Esophagus muscularis mucosa (tissue), 4 donors: Measurements from ENCODE around the gene RAD51B. TPM values are rescaled to one million over a fixed set of nuclear protein-coding genes. Genes with fewer than 3 reads are reported as not detected.

ENCODE experiments used
- DNase-seq: peaks from one replicate; pipeline ENCODE4 v3.0.0-alpha.2; 2017; ENCODE audit errors: extremely low spot score
- H3K27ac ChIP-seq, 4 donors: fragments of 200-600 bp; sonication (generic); replicated peaks in 1 of 4; 1 replicate in 3 of 4; 2 replicates in 1 of 4; pipeline ENCODE4 v1.5.1; 2016 to 2019; ENCODE audit warnings: mild to moderate bottlenecking in 1 of 4
- H3K27me3 ChIP-seq, 4 donors: fragments of 200-600 bp; sonication (generic); one replicate each; pipeline versions ENCODE4 v1.5.1 to v1.6.0; 2016 to 2019
- H3K36me3 ChIP-seq, 4 donors: fragments of 200-600 bp; sonication (generic); one replicate each; pipeline ENCODE4 v1.5.1; 2016 to 2019
- H3K4me1 ChIP-seq, 4 donors: fragments of 200-600 bp; sonication (generic); one replicate each; pipeline ENCODE4 v1.5.1; 2016 to 2019
- H3K4me3 ChIP-seq, 4 donors: fragments of 200-600 bp; sonication (generic); 1 replicate in 2 of 4; 2 replicates in 2 of 4; pipeline ENCODE4 v1.5.1; 2016 to 2019; ENCODE audit warnings: mild to moderate bottlenecking in 4 of 4, moderate library complexity in 1 of 4
- H3K9me3 ChIP-seq, 4 donors: fragments of 200-600 bp; sonication (generic); 1 replicate in 3 of 4; 2 replicates in 1 of 4; pipeline ENCODE4 v1.5.1; 2016 to 2019
- EP300 ChIP-seq: sonication (generic); formaldehyde crosslinking; IDR thresholded peaks from one replicate; pipeline ENCODE4 v1.6.1; 2017; ENCODE audit warnings: antibody characterized with exemption
- POLR2A ChIP-seq: fragments of 450-650 bp; IDR thresholded peaks from one replicate; pipeline ENCODE4 v1.6.1; 2017; ENCODE audit warnings: antibody characterized with exemption, moderate library complexity, mild to moderate bottlenecking, low read depth
- POLR2AphosphoS5 ChIP-seq, 2 donors: sonication (generic); formaldehyde crosslinking; IDR thresholded peaks; one replicate each; pipeline ENCODE4 v1.6.1; 2017; ENCODE audit warnings: antibody characterized with exemption in 2 of 2
- WGBS: methylation state at CpG from one replicate; pipeline ENCODE4 v1.1.5; 2018; 5-methylcytosine and 5-hydroxymethylcytosine counted together
- intact Hi-C: fragments of 100-400 bp; cut with DNase I; formaldehyde crosslinking; loops from one replicate; pipeline ENCODE4 v1.15.1; 2023
- total RNA-seq, 4 donors: library from RNA; depleted of rRNA; stranded (reverse); fragments of >200 nt; gene quantifications; one replicate each; pipeline versions ENCODE4 v1.1.0 to v1.2.1, GENCODE V29; 2016
- TF ChIP-seq, protein P1 (sequence below), 3 experiments: fragments of 200-600 bp in 2 of 3; fragments of 450-650 bp in 1 of 3; sonication (generic) in 2 of 3; IDR thresholded peaks; one replicate each; pipeline ENCODE4 v1.5.1; 2017 to 2019; ENCODE audit warnings: antibody characterized with exemption in 3 of 3, mild to moderate bottlenecking in 2 of 3, moderate library complexity in 1 of 3

RAD51B gene
- total RNA-seq, 4 donors from 2014 or later = 2.8 to 11.1 (median 5.1) TPM

DNA sequence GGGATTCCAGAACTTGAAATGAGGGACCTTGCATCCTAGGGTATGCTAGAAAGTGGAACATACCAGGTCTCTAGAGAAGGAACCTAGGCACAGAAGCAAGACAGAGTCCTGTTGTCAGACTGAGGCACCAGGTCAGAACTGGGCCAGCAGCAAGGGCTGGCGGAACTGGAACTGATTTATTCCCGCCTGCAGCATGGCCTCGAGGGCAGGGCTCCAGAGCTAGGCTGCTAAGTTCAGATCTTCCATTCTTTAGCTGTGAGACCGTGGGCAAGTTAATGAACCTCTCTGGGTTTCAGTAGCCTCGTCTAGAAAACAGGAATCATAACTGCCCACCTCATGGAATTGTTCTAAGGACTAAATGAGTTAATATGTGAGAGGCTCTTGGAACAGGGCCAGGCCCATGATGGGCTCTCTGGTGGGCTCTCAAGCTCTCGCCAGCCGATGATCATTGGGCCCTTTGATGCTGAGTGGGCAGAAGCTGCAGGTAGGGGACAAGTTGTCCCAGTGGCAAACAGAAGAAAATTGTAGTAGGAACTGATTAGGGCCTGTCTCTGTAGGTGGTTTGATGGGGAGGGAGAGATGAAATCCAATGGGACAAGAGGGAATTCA is 773.5 kb downstream of the RAD51B start:
- no peak for TF ChIP-seq POLR2A
- TF ChIP-seq, protein P1, sequence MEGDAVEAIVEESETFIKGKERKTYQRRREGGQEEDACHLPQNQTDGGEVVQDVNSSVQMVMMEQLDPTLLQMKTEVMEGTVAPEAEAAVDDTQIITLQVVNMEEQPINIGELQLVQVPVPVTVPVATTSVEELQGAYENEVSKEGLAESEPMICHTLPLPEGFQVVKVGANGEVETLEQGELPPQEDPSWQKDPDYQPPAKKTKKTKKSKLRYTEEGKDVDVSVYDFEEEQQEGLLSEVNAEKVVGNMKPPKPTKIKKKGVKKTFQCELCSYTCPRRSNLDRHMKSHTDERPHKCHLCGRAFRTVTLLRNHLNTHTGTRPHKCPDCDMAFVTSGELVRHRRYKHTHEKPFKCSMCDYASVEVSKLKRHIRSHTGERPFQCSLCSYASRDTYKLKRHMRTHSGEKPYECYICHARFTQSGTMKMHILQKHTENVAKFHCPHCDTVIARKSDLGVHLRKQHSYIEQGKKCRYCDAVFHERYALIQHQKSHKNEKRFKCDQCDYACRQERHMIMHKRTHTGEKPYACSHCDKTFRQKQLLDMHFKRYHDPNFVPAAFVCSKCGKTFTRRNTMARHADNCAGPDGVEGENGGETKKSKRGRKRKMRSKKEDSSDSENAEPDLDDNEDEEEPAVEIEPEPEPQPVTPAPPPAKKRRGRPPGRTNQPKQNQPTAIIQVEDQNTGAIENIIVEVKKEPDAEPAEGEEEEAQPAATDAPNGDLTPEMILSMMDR (IDR thresholded peaks at IDR 0.05) = no peak
- no peak for TF ChIP-seq POLR2AphosphoS5 (IDR thresholded peaks at IDR 0.05)
- no peak for TF ChIP-seq EP300
- no peak for DNase-seq
- Histone ChIP-seq H3K27me3 (no peaks in the 10 kb centered on the region), H3K9me3 (no peaks in the 10 kb centered on the region), H3K27ac (no peak overlapping the region), H3K36me3 (no peaks in the 10 kb centered on the region), H3K4me3 (no peak overlapping the region), H3K4me1 (peaks cover 21 to 47% (median 37%) of the 10 kb centered on the region in 4 donors)
- intact Hi-C loops = no loop called here
- 93% methylated on average over 7 of the region's 7 CpGs for WGBS

DNA sequence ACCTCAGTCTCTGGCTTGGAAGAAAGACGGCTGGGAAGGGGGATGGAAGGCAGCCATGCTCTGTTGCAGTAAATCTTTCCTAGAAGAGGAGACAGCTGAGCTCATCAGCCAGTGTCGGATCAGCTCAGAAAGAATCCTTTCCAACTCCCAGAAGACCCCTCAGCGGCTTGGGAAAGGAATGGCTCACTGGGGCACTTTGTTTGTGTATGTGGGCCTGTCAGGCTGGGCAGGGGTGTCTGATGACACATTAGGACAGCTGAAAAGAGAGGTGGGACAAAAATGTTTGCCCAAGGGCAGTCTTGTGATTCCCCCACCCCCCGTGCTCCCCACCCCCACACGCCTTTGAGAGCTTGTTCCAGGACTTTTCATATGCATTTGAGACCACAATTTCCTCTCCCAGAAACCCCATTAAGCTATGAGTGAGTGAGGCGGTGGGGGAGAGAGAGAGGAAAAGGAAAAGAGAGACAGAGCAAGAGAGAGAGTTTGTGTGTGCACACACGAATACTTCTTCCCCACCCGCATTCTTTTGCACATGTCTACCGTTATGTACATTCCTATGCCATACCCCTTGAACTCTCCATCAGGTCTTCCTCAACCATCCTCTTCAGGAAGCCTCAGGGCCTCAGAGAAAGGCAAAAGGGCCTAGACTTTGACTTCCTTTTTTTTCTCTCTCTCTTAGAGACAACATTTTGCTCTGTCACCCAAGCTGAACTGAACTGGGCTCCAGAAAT is 774.4 kb downstream of the RAD51B start:
- Histone ChIP-seq H3K36me3 (no peaks in the 10 kb centered on the region), H3K9me3 (no peaks in the 10 kb centered on the region), H3K4me1 (peaks cover 19 to 47% (median 37%) of the 10 kb centered on the region in 4 donors), H3K27me3 (no peaks in the 10 kb centered on the region), H3K4me3 (no peak overlapping the region), H3K27ac (no peak overlapping the region)
- intact Hi-C loops = no loop called here
- no peak for DNase-seq
- WGBS = 43% methylated on average over 9 of the region's 9 CpGs
- TF ChIP-seq POLR2AphosphoS5 (IDR thresholded peaks at IDR 0.05) = no peak
- TF ChIP-seq, protein P1 (IDR thresholded peaks at IDR 0.05) = no peak
- no peak for TF ChIP-seq POLR2A
- no peak for TF ChIP-seq EP300

DNA sequence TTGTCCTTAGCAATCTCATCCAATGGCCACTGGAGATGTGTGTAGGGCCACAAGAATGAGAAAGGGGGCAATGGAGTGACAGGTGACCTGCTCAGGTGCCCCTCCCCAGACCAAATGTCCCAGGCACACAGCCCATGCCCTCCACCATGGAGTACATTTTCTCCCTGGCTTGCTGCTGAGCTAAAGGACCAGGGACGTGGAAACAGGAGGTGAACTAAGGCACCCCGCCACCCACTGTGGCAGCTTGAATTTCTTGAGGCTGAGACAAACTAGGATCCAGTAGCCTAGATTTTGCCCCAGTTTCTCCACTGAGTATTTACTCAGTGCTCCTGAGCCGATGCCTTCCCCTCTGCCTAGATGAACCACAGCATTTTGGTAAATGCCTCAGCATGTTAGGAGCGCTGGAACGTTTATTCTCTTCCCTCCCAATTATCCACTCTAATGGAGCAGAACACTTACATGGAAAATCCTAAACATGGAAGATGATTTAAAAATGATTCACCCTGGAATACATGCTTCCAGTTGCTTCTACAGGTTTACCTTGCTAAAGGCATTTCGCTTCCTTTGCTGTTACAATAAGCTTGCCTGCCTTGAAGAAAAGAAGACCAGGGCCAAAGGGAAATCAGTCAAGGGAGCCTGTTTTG is 775.3 kb downstream of the RAD51B start:
- no peak overlapping the region for H3K27ac ChIP-seq
- intact Hi-C loops = no loop called here
- no peaks in the 10 kb centered on the region for H3K9me3 ChIP-seq
- H3K4me1 ChIP-seq = peaks cover 19 to 45% (median 37%) of the 10 kb centered on the region in 4 donors
- no peaks in the 10 kb centered on the region for H3K36me3 ChIP-seq
- no peak overlapping the region for H3K4me3 ChIP-seq
- H3K27me3 ChIP-seq = no peaks in the 10 kb centered on the region
- no peak for DNase-seq
- WGBS = 94% methylated on average over 6 of the region's 6 CpGs
- TF ChIP-seq EP300 (no peak), POLR2A (no peak), POLR2AphosphoS5 (IDR thresholded peaks at IDR 0.05) (no peak)

DNA sequence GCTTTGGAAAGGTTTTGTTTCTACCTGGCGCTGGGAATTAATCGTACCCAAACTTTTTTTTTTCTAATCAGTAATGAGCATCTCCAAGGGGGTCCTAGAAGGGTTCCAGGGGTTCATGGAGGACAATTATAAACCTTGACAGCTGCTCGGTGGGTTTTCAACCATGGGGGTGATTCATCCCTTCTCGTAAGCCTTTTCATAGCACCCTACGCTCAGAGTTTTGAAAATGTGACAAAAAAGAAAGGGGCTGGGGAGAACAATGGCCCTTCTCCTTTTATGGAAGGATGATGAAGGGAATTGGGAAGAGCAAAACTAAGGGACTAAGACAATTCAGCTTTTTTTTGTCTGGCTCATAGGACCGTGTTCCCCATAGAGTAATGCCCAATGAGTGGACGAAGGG is 776.6 kb downstream of the RAD51B start:
- H3K27me3 ChIP-seq = no peaks in the 10 kb centered on the region
- 85% methylated on average over 7 of the region's 7 CpGs for WGBS
- intact Hi-C loops = no loop called here
- no peak for TF ChIP-seq EP300
- TF ChIP-seq, protein P1 (IDR thresholded peaks at IDR 0.05) = no peak
- H3K36me3 ChIP-seq = no peaks in the 10 kb centered on the region
- DNase-seq = no peak
- H3K27ac ChIP-seq = no peak overlapping the region
- peaks cover 14 to 32% (median 28%) of the 10 kb centered on the region in 4 donors for H3K4me1 ChIP-seq
- H3K9me3 ChIP-seq = no peaks in the 10 kb centered on the region
- no peak overlapping the region for H3K4me3 ChIP-seq

DNA sequence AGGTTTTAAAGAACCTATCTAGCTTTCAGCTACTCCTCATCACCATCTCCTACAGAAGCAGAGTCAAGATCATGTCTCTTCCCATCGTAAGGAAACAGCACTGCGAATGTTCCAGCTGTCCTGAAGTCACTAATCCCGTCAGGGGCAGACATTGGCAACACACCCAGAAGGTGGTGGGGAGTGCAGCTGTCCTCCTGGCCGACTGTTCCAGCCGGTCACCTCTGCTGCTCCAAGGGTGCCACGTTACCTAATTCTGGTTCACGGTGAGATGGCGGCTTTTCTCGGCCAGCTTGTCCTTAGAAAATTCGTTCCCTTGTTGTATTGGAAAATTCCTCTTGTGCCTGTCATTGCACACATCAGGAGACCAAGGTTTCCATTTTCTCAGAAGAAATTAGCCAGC is 777.1 kb downstream of the RAD51B start:
- TF ChIP-seq POLR2AphosphoS5 (IDR thresholded peaks at IDR 0.05) = no peak
- TF ChIP-seq EP300 = no peak
- no peak for TF ChIP-seq POLR2A
- TF ChIP-seq, protein P1 (IDR thresholded peaks at IDR 0.05) = no peak
- intact Hi-C loops = no loop called here
- H3K27ac ChIP-seq = no peak overlapping the region
- peaks cover 14 to 32% (median 28%) of the 10 kb centered on the region in 4 donors for H3K4me1 ChIP-seq
- no peak for DNase-seq
- no peak overlapping the region for H3K4me3 ChIP-seq
- H3K27me3 ChIP-seq = no peaks in the 10 kb centered on the region
- no peaks in the 10 kb centered on the region for H3K36me3 ChIP-seq
- no peaks in the 10 kb centered on the region for H3K9me3 ChIP-seq
- 77% methylated on average over 9 of the region's 10 CpGs for WGBS
